ENCODE results near the gene RBFOX2.

DNA sequence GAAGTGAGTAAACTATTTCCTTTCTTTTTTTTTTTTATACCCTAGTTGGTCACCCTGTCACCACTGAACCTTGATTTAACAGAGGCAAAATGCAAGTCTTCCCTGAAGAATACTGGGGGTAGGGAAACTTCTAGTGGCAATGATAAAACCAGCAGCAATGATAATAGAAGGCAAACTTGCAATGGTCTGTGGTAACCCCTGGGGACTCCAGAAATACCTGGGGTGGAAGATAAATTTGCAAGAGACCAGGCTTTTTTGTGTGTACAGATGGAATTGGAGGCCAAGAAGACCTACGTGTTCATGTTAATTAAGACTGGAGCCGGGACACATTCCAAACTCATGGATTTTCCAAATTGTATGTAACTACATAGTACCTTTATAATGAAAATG, 299.3 kb downstream of the RBFOX2 start:
- TF ChIP-seq, protein P1, sequence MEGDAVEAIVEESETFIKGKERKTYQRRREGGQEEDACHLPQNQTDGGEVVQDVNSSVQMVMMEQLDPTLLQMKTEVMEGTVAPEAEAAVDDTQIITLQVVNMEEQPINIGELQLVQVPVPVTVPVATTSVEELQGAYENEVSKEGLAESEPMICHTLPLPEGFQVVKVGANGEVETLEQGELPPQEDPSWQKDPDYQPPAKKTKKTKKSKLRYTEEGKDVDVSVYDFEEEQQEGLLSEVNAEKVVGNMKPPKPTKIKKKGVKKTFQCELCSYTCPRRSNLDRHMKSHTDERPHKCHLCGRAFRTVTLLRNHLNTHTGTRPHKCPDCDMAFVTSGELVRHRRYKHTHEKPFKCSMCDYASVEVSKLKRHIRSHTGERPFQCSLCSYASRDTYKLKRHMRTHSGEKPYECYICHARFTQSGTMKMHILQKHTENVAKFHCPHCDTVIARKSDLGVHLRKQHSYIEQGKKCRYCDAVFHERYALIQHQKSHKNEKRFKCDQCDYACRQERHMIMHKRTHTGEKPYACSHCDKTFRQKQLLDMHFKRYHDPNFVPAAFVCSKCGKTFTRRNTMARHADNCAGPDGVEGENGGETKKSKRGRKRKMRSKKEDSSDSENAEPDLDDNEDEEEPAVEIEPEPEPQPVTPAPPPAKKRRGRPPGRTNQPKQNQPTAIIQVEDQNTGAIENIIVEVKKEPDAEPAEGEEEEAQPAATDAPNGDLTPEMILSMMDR (IDR thresholded peaks at IDR 0.05; ENCODE audit: low read depth, low read length): no peak
- no peak for TF ChIP-seq EZH2phosphoT487 (IDR thresholded peaks at IDR 0.05; ENCODE audit: low read depth)

Measured in OCI-LY3 (cell line).